ENCODE results near the gene DNAI1. TPM values are rescaled to one million over a fixed set of nuclear protein-coding genes. Genes with fewer than 3 reads are reported as not detected.
"Not testable (repeated sequence)": the region's sequence is repeated elsewhere in the genome, so short reads cannot be mapped to it uniquely, and the experiment has no call there.

Gene DNAI1
- total and polyA plus RNA-seq, 4 experiments from 2014 or later: not detected

GRCh38 chr9:34532041-34532440 is 73.4 kb downstream of the DNAI1 start:
- H3K27me3 Mint-ChIP-seq: peaks cover 38 to 44% of the 10 kb centered on the region in 2 donors
- H3K4me1 Mint-ChIP-seq; H3K4me3 ChIP-seq (ENCODE audit: low read length in 2 of 2); intact Hi-C loops (cut with micrococcal nuclease); H3K27ac Mint-ChIP-seq; H3K36me3 Mint-ChIP-seq; H3K27ac ChIP-seq (ENCODE audit: low read depth, low read length); H3K4me1 ChIP-seq (ENCODE audit: insufficient read depth, low read length); H3K4me3 Mint-ChIP-seq; H3K27me3 ChIP-seq (ENCODE audit: insufficient read depth, low read length); H3K9me3 ChIP-seq (ENCODE audit: control insufficient read depth in 1 of 2, low read length in 2 of 2); H3K36me3 ChIP-seq (ENCODE audit: insufficient read depth, low read length); POLR2A ChIA-PET (ENCODE audit: partially characterized antibody); H3K9me3 Mint-ChIP-seq; DNase-seq: not testable (repeated sequence)
- CTCF ChIA-PET (ENCODE audit: partially characterized antibody): interaction anchor here (1.1 to 1.6 kb wide), 2 partner anchors 12 to 19 kb away, joined by 3 read pairs; no protein-coding TSS in a partner anchor

- no peak overlapping the region for H3K4me3 ChIP-seq (ENCODE audit: low read length in 2 of 2)
- ChIA-PET CTCF (ENCODE audit: partially characterized antibody) (interaction anchor here (0.6 to 1.6 kb wide), 3 partner anchors 36 to 133 kb away, joined by 3 to 5 read pairs (median 4); no protein-coding TSS in a partner anchor), POLR2A (ENCODE audit: partially characterized antibody) (no interaction called here)
- H3K27me3 ChIP-seq (ENCODE audit: insufficient read depth, low read length): peaks cover 9% of the 10 kb centered on the region
- H3K4me1 Mint-ChIP-seq: no peaks in the 10 kb centered on the region
- H3K27ac Mint-ChIP-seq: no peak overlapping the region
- H3K9me3 ChIP-seq (ENCODE audit: control insufficient read depth in 1 of 2, low read length in 2 of 2): no peaks in the 10 kb centered on the region
- no peaks in the 10 kb centered on the region for H3K9me3 Mint-ChIP-seq
- no peaks in the 10 kb centered on the region for H3K36me3 ChIP-seq (ENCODE audit: insufficient read depth, low read length)
- H3K27me3 Mint-ChIP-seq: peaks cover 38 to 40% of the 10 kb centered on the region in 2 donors
- no peak overlapping the region for H3K4me3 Mint-ChIP-seq
- no peaks in the 10 kb centered on the region for H3K36me3 Mint-ChIP-seq
- H3K4me1 ChIP-seq (ENCODE audit: insufficient read depth, low read length): no peaks in the 10 kb centered on the region
- intact Hi-C loops (cut with micrococcal nuclease): no loop called here
- DNase-seq: no peak
- no peak overlapping the region for H3K27ac ChIP-seq (ENCODE audit: low read depth, low read length)
These were observed 78.1 kb downstream of the DNAI1 start for GRCh38 chr9:34536685-34537084.

- no peak overlapping the region for H3K27ac ChIP-seq (ENCODE audit: low read depth, low read length)
- no peak overlapping the region for H3K4me3 ChIP-seq (ENCODE audit: low read length in 2 of 2)
- H3K36me3 ChIP-seq (ENCODE audit: insufficient read depth, low read length): no peaks in the 10 kb centered on the region
- Mint-ChIP-seq H3K27me3 (peaks cover 18 to 23% of the 10 kb centered on the region in 2 donors), H3K4me3 (no peak overlapping the region), H3K36me3 (no peaks in the 10 kb centered on the region), H3K9me3 (no peaks in the 10 kb centered on the region), H3K4me1 (no peaks in the 10 kb centered on the region), H3K27ac (no peak overlapping the region)
- intact Hi-C loops (cut with micrococcal nuclease): no loop called here
- ChIA-PET CTCF (ENCODE audit: partially characterized antibody) (no interaction called here), POLR2A (ENCODE audit: partially characterized antibody) (no interaction called here)
- DNase-seq: no peak
- no peaks in the 10 kb centered on the region for H3K4me1 ChIP-seq (ENCODE audit: insufficient read depth, low read length)
- peaks cover 4% of the 10 kb centered on the region for H3K27me3 ChIP-seq (ENCODE audit: insufficient read depth, low read length)
- no peaks in the 10 kb centered on the region for H3K9me3 ChIP-seq (ENCODE audit: control insufficient read depth in 1 of 2, low read length in 2 of 2)
These were observed 82.2 kb downstream of the DNAI1 start for GRCh38 chr9:34540827-34541226.

GRCh38 chr9:34541540-34541939 is 82.9 kb downstream of the DNAI1 start:
- no peak overlapping the region for H3K27ac ChIP-seq (ENCODE audit: low read depth, low read length)
- no peaks in the 10 kb centered on the region for H3K4me1 Mint-ChIP-seq
- H3K4me1 ChIP-seq (ENCODE audit: insufficient read depth, low read length): no peaks in the 10 kb centered on the region
- no peaks in the 10 kb centered on the region for H3K9me3 Mint-ChIP-seq
- ChIA-PET CTCF (ENCODE audit: partially characterized antibody) (no interaction called here), POLR2A (ENCODE audit: partially characterized antibody) (no interaction called here)
- H3K9me3 ChIP-seq (ENCODE audit: control insufficient read depth in 1 of 2, low read length in 2 of 2): no peaks in the 10 kb centered on the region
- H3K36me3 ChIP-seq (ENCODE audit: insufficient read depth, low read length): no peaks in the 10 kb centered on the region
- intact Hi-C loops (cut with micrococcal nuclease): no loop called here
- H3K27me3 ChIP-seq (ENCODE audit: insufficient read depth, low read length): peaks cover 4% of the 10 kb centered on the region
- no peaks in the 10 kb centered on the region for H3K36me3 Mint-ChIP-seq
- peak overlapping the region in 1 of 7 donors; percentile 58 for H3K27ac Mint-ChIP-seq
- no peak for DNase-seq
- H3K4me3 ChIP-seq (ENCODE audit: low read length in 2 of 2): no peak overlapping the region
- no peak overlapping the region for H3K4me3 Mint-ChIP-seq
- H3K27me3 Mint-ChIP-seq: peaks cover 14 to 25% of the 10 kb centered on the region in 2 donors

GRCh38 chr9:34544035-34544434 is 85.4 kb downstream of the DNAI1 start:
- Histone ChIP-seq H3K4me1 (ENCODE audit: insufficient read depth, low read length) (no peaks in the 10 kb centered on the region), H3K27me3 (ENCODE audit: insufficient read depth, low read length) (no peaks in the 10 kb centered on the region), H3K27ac (ENCODE audit: low read depth, low read length) (no peak overlapping the region), H3K4me3 (ENCODE audit: low read length in 2 of 2) (no peak overlapping the region), H3K36me3 (ENCODE audit: insufficient read depth, low read length) (no peaks in the 10 kb centered on the region), H3K9me3 (ENCODE audit: control insufficient read depth in 1 of 2, low read length in 2 of 2) (no peaks in the 10 kb centered on the region)
- ChIA-PET POLR2A (ENCODE audit: partially characterized antibody) (no interaction called here), CTCF (ENCODE audit: partially characterized antibody) (interaction anchor here (0.8 to 1.5 kb wide), 2 partner anchors 11 to 140 kb away, joined by 3 read pairs; no protein-coding TSS in a partner anchor)
- intact Hi-C loops (cut with micrococcal nuclease): no loop called here
- peaks cover 19 to 25% of the 10 kb centered on the region in 2 donors for H3K27me3 Mint-ChIP-seq
- H3K4me1 Mint-ChIP-seq: no peaks in the 10 kb centered on the region
- H3K4me3 Mint-ChIP-seq: no peak overlapping the region
- no peaks in the 10 kb centered on the region for H3K9me3 Mint-ChIP-seq
- DNase-seq: no peak
- H3K27ac Mint-ChIP-seq: no peak overlapping the region
- no peaks in the 10 kb centered on the region for H3K36me3 Mint-ChIP-seq

GRCh38 chr9:34545497-34545896 is 86.9 kb downstream of the DNAI1 start:
- POLR2A ChIA-PET (ENCODE audit: partially characterized antibody): no interaction called here
- H3K4me3 Mint-ChIP-seq: no peak overlapping the region
- Histone ChIP-seq H3K36me3 (ENCODE audit: insufficient read depth, low read length) (no peaks in the 10 kb centered on the region), H3K27me3 (ENCODE audit: insufficient read depth, low read length) (no peaks in the 10 kb centered on the region), H3K9me3 (ENCODE audit: control insufficient read depth in 1 of 2, low read length in 2 of 2) (no peaks in the 10 kb centered on the region), H3K27ac (ENCODE audit: low read depth, low read length) (no peak overlapping the region), H3K4me1 (ENCODE audit: insufficient read depth, low read length) (no peaks in the 10 kb centered on the region), H3K4me3 (ENCODE audit: low read length in 2 of 2) (no peak overlapping the region)
- intact Hi-C loops (cut with micrococcal nuclease): loop anchor here (5.0 kb wide), 1 partner anchor 47 kb away; no protein-coding TSS in a partner anchor
- H3K27ac Mint-ChIP-seq: no peak overlapping the region
- DNase-seq: no peak
- H3K9me3 Mint-ChIP-seq: no peaks in the 10 kb centered on the region
- no peaks in the 10 kb centered on the region for H3K36me3 Mint-ChIP-seq
- CTCF ChIA-PET (ENCODE audit: partially characterized antibody): no interaction called here
- H3K27me3 Mint-ChIP-seq: peaks cover 15 to 18% of the 10 kb centered on the region in 2 donors
- H3K4me1 Mint-ChIP-seq: no peaks in the 10 kb centered on the region

- POLR2A ChIA-PET (ENCODE audit: partially characterized antibody): no interaction called here
- Histone ChIP-seq H3K4me1 (ENCODE audit: insufficient read depth, low read length) (no peaks in the 10 kb centered on the region), H3K27me3 (ENCODE audit: insufficient read depth, low read length) (no peaks in the 10 kb centered on the region), H3K36me3 (ENCODE audit: insufficient read depth, low read length) (no peaks in the 10 kb centered on the region), H3K27ac (ENCODE audit: low read depth, low read length) (no peak overlapping the region), H3K9me3 (ENCODE audit: control insufficient read depth in 1 of 2, low read length in 2 of 2) (no peaks in the 10 kb centered on the region), H3K4me3 (ENCODE audit: low read length in 2 of 2) (no peak overlapping the region)
- intact Hi-C loops (cut with micrococcal nuclease): loop anchor here (5.0 kb wide), 1 partner anchor 46 kb away; no protein-coding TSS in a partner anchor
- no peak for DNase-seq
- Mint-ChIP-seq H3K36me3 (no peaks in the 10 kb centered on the region), H3K27me3 (peaks cover 15 to 16% of the 10 kb centered on the region in 2 donors), H3K4me3 (no peak overlapping the region), H3K9me3 (no peaks in the 10 kb centered on the region), H3K27ac (no peak overlapping the region), H3K4me1 (no peaks in the 10 kb centered on the region)
- CTCF ChIA-PET (ENCODE audit: partially characterized antibody): interaction anchor here (0.9 kb wide), 1 partner anchor 110 kb away, joined by 3 read pairs; no protein-coding TSS in a partner anchor
These were observed 87.7 kb downstream of the DNAI1 start for GRCh38 chr9:34546102-34546833.
